Activated T-cell treated with anti-CD3 and anti-CD28 coated beads for 1 hour (primary cell): Measurements from ENCODE around the gene POLE.
"Not testable (repeated sequence)": the region's sequence is repeated elsewhere in the genome, so short reads cannot be mapped to it uniquely, and the experiment has no call there.

Experiments used
- DNase-seq: peaks from one replicate; pipeline ENCODE4 v3.0.0-alpha.2; 2020; ENCODE audit warnings: low read depth

The POLE gene

GRCh38 chr12:132717531-132718387 lies 30.6 kb upstream of the POLE start:
- DNase-seq: no peak

- no peak for DNase-seq
Observed at GRCh38 chr12:132717011-132717410, 29.9 kb upstream of the POLE start.

GRCh38 chr12:132716356-132716755 lies 29.2 kb upstream of the POLE start:
- DNase-seq: no peak

GRCh38 chr12:132715874-132716273 lies 28.7 kb upstream of the POLE start:
- no peak for DNase-seq

GRCh38 chr12:132713123-132713522 lies 26.0 kb upstream of the POLE start:
- no peak for DNase-seq

GRCh38 chr12:132711080-132711843 lies 24.1 kb upstream of the POLE start:
- no peak for DNase-seq

- DNase-seq: peak; percentile 85
Observed at GRCh38 chr12:132710405-132711079, 23.4 kb upstream of the POLE start, which contains the start of gene PGAM5. PGAM5 (plus strand) TSS chr12:132710842; CDS start chr12:132710877, 35 bp downstream.

GRCh38 chr12:132710043-132710404 lies 22.9 kb upstream of the POLE start:
- no peak for DNase-seq

GRCh38 chr12:132708150-132708549 lies 21.0 kb upstream of the POLE start:
- no peak for DNase-seq

GRCh38 chr12:132707241-132707640 lies 20.1 kb upstream of the POLE start:
- DNase-seq: no peak

GRCh38 chr12:132703641-132704040 lies 16.5 kb upstream of the POLE start:
- DNase-seq: no peak

GRCh38 chr12:132702640-132703039 lies 15.5 kb upstream of the POLE start:
- DNase-seq: no peak

- DNase-seq: no peak
Observed at GRCh38 chr12:132700212-132700822, 13.2 kb upstream of the POLE start.

GRCh38 chr12:132698341-132698740 lies 11.2 kb upstream of the POLE start:
- DNase-seq: no peak

GRCh38 chr12:132695431-132695830 lies 8.3 kb upstream of the POLE start:
- DNase-seq: no peak

GRCh38 chr12:132694888-132695287 lies 7.7 kb upstream of the POLE start:
- DNase-seq: not testable (repeated sequence)

GRCh38 chr12:132692030-132692429 lies 4.9 kb upstream of the POLE start:
- not testable (repeated sequence) for DNase-seq

- DNase-seq: no peak
Observed at GRCh38 chr12:132690112-132690511, 3.0 kb upstream of the POLE start.

- no peak for DNase-seq
Observed at GRCh38 chr12:132689227-132689626, 2.1 kb upstream of the POLE start.

- no peak for DNase-seq
Observed at GRCh38 chr12:132686825-132687210, 324 bp downstream of the POLE start.

- DNase-seq: no peak
Observed at GRCh38 chr12:132685400-132685799, 1.7 kb downstream of the POLE start.

- no peak for DNase-seq
Observed at GRCh38 chr12:132677492-132677891, 9.7 kb downstream of the POLE start.
